ENCODE data around the gene DCLRE1C.

DNA sequence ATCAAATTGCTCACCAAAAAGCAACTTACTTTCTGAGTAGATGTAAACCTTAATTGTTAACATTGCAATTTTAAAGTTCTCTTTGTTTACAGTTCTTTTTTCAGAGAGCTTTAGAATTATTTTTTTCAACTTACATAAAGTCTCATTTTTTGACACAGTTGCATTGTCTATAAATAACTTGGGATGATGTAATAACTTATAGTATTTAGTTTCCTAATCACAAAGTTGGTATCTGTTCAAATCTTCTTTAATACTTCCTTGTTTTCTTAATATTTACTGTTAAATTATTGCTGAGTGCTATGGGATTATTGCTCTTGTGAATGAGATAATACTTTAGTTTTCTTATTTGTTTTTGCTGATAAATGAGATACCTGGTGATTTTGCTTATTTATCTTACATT is 94.1 kb downstream of the DCLRE1C start:
- TF ChIP-seq, protein P1, sequence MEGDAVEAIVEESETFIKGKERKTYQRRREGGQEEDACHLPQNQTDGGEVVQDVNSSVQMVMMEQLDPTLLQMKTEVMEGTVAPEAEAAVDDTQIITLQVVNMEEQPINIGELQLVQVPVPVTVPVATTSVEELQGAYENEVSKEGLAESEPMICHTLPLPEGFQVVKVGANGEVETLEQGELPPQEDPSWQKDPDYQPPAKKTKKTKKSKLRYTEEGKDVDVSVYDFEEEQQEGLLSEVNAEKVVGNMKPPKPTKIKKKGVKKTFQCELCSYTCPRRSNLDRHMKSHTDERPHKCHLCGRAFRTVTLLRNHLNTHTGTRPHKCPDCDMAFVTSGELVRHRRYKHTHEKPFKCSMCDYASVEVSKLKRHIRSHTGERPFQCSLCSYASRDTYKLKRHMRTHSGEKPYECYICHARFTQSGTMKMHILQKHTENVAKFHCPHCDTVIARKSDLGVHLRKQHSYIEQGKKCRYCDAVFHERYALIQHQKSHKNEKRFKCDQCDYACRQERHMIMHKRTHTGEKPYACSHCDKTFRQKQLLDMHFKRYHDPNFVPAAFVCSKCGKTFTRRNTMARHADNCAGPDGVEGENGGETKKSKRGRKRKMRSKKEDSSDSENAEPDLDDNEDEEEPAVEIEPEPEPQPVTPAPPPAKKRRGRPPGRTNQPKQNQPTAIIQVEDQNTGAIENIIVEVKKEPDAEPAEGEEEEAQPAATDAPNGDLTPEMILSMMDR (IDR thresholded peaks at IDR 0.05; ENCODE audit: extremely low read depth in 1 of 2, insufficient read depth in 1 of 2, low read depth in 1 of 2, low read length in 2 of 2), result no peak
- no peak for TF ChIP-seq POLR2A (IDR thresholded peaks at IDR 0.05; ENCODE audit: low read depth, low read length)
- no peak for TF ChIP-seq POLR2AphosphoS5 (IDR thresholded peaks at IDR 0.05; ENCODE audit: insufficient read depth, low read depth, low read length)
- no peak for TF ChIP-seq EZH2 (IDR thresholded peaks at IDR 0.05; ENCODE audit: borderline replicate concordance, low read depth, low read length, severe bottlenecking)
- TF ChIP-seq, protein P2, sequence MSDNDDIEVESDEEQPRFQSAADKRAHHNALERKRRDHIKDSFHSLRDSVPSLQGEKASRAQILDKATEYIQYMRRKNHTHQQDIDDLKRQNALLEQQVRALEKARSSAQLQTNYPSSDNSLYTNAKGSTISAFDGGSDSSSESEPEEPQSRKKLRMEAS (IDR thresholded peaks at IDR 0.05; ENCODE audit: insufficient read depth, insufficient read length), result no peak

Data from endothelial cell of umbilical vein (primary cell).